HG03521 (cell line): Measurements from ENCODE around the gene RASAL3.
"Not testable (repeated sequence)": the region's sequence is repeated elsewhere in the genome, so short reads cannot be mapped to it uniquely, and the experiment has no call there.

Source experiments
- ATAC-seq: cut with Tn5 transposase; IDR thresholded peaks from one replicate; pipeline ENCODE4 v1.9.1; 2021; ENCODE audit warnings: mild to moderate bottlenecking, moderate library complexity; ENCODE audit not compliant: unreplicated experiment

Gene RASAL3

DNA sequence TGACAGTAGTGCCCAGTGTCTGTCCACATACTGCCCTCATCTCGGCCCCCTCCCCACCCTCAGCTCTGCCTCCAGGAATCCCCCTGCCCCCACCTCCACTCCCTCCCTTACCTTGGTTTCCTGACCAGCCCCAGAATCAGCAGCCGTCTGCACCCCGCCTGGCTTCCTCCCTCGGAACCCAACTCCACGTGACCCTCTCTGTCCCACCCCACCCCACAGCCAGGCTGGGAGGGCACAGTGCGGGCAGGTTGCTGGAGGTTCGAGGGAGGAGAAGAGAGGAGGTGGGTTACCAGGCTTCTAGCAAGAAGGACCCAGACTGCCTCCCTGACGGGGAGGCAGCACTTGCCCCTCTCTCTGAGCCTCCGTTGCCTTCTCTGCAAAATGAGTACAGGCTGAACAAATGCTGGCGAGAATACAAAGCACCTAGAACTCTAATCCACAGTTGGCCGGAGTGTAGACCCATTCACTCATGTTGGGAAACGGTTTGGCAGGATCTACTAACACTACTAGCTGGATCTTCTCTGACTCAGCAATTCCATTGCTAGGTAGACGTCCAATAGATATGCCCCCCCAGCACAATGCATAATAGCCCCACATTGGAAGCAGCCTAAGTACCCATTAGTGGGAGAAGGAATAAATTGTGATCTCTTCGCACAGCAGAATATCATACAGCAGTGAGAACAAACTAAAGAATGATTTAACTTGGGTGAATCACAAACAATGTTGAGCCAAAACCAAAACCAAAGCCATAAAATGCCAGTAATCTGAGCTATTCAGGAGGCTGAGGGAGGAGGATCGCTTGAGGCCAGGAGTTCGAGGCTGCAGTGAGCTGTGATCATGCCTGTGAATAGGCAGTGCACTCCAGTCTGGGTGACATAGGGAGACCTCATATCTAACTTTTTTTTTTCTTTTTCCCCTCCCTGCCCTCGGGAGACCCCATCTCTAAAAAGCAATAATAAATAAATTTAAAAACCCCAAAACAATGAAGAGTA, at the start of gene RASAL3:
Gene RASAL3, minus strand, starts transcription at position 151 of the 992 bp plus-strand sequence. CDS start 186 bp downstream, outside the sequence.
- no peak for ATAC-seq

- ATAC-seq = no peak
These were observed 47.5 kb upstream of the RASAL3 start for GRCh38 chr19:15511671-15512424.

- ATAC-seq = no peak
These were observed 43.8 kb upstream of the RASAL3 start, which contains the start of gene CYP4F22 for GRCh38 chr19:15508035-15508710. CYP4F22 (plus strand) TSS chr19:15508525; CDS start chr19:15525337, 16,812 bp downstream.

- ATAC-seq = no peak
These were observed 43.0 kb upstream of the RASAL3 start for GRCh38 chr19:15507068-15508034.

- ATAC-seq = no peak
These were observed 41.8 kb upstream of the RASAL3 start for GRCh38 chr19:15506074-15506571.

DNA sequence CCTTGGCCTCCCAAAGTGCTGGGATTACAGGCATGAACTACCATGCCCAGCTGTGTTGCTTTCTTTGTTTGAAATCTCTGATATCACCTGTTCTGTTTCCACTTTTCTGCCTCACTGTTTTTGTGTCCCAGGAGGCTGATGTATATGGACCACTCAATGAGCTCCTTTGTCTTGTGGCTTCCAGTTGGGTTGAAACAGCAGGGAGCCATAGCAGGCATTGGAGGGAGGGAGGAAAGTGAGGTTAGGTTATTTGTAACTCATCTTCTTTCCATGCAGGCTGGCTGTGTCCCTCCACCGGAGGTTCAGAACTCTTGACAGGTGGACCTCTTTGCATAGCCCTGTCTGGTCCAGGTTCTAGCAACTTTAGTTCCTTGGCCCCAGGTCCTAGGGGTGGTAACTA, 37.9 kb upstream of the RASAL3 start:
- no peak for ATAC-seq

- ATAC-seq = no peak
These were observed 37.3 kb upstream of the RASAL3 start for GRCh38 chr19:15501596-15501995.

GRCh38 chr19:15498910-15499309, 34.6 kb upstream of the RASAL3 start:
- ATAC-seq = no peak

DNA sequence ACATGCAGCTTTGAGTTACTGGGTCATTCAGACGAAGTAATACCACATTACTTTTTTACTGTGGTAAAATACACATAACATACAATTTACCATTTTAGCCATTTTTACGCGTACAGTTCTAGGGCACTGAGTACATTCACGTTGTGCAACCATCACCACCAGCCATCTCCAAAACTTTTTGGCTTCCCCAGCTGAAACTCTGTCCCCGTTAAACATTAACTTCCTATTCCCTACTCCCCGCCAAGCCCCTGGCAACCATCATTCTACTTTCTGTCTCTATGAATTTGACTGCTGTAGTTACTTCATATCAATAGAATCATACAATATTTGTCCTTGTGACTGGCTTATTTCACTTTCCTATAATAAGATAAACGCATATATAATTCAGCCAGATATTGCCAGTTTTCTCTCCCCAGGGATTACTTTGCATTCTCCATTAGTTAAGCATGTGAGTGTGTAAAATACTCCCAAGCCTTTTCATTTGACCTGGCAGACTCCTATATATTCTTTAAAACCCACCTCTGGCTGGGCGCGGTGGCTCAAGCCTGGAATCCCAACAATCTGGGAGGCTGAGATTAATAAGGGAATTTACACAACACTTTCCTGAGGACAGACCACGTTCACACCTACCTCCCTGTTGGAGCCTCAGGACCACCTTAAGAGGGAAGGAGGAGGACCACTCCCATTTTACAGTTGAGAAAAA, 34.0 kb upstream of the RASAL3 start:
- no peak for ATAC-seq

DNA sequence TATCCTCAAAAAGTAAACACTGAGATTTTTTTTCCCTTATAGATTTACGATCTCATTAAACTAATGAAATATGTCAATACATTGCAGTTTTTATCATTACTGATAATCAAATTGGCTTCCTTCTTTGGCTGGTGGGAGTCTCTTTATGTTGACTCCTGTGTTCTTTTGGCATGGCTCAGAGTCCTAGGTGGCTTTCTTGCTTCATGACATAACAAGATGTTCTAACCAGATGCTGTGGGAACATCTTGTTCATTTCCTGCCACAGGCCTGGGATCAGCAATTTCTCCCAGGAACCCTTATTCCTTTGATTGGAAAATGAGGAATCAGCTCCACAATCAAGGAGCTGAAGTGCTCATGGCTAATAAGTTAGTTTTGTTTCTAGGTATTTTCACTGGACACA, 30.8 kb upstream of the RASAL3 start:
- ATAC-seq = no peak

DNA sequence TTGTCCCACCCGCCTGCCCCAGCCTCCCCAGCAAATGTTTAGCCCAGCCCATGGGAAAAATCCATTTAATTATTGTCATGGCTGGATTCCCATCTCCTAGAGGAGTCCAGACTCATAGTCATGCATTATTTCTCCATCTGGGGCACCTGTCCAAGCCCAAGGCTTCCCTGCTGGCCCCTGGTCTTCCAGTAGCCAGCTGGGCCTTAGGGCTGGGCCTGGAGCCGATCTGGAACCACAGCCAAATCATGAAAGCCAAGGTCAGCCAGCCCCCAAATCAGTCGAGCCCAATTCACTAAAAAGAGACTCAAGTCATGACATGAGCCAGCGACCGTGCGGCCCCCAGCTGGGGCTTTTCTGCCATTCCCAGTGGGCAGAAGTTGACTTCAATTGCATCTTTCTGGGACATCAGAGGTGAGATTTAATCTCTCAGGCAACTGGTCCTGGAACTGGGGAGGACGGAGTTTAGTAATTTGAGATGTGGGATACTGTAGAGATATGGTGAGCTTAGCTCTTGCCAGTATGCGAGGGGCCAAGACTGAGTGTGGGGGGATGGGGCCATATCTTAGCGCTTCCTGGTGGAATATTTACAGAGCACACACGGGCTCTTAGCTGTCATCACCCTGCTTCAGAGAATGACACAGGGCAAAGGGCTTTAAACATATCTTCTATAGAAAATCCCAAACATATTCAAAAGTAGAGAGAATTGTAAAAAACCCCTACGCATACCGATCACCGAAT, 24.3 kb upstream of the RASAL3 start:
- ATAC-seq = no peak

GRCh38 chr19:15487038-15487437, 22.7 kb upstream of the RASAL3 start:
- ATAC-seq = no peak

DNA sequence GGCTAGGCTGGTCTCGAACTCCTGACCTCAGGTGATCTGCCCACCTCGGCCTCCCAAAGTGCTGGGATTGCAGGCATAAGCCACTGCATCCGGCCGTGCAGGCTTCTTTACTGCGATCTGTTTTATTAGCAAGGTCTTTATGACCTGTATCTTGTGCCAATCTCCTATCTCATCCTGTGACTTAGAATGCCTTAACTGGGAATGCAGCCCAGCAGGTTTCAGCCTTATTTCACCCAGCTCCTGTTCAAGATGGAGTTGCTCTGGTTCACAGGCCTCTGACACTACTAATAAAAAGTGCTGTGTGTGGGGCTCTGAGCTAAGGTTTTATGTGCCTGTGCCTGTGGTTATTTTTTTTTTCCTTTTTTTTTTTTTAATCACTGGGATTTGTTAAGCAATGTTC, 21.4 kb upstream of the RASAL3 start:
- not testable (repeated sequence) for ATAC-seq

GRCh38 chr19:15480996-15481395, 16.7 kb upstream of the RASAL3 start:
- ATAC-seq = not testable (repeated sequence)

DNA sequence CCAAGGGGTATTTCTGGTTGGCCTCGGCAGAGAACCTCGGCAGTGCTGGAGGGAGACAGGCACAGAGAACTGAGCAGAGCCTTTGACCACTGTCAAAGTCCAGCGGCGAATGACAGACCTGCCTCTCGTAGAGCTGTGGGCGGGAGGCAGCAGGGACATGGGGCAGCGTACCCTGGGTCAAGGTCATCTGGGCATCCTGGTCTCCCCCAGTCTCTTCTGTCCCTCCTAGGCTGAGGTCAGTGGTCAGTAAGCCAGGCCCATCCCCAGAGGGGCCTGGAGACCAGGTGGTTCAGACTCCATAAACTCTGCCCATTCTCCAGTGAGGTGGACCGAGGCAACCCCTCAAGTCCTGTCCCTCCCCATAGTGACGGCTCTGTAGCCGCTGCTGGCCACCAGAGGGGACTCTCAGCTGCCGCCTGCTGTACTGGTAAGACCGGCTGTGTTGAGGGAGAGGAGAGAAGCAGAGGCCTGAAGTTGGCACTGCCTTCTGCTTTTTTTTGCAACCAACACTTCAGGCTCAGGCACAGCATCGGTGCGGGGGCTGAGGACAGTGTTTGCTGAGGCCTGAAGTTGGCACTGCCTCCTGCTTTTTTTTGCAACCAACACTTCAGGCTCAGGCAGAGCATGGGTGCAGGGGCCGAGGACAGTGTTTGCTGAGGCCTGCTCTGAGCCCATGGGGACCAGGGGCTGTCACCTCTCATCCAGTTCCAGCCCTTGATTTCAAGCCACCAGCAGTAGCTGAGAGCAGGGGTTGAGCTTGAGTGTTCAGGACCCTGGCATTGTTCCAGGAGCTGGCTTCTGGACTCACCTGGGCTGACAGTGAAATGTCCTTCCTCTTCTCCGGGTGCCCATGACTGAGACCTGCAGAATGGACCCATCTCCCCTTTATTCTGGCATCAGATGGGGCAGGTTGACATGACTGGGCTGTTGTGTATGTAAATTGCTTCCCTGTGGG, 15.3 kb upstream of the RASAL3 start, which contains the start of gene PGLYRP2:
Gene PGLYRP2, minus strand, starts transcription at position 111 of the 955 bp plus-strand sequence. CDS start 130 bp downstream, outside the sequence.
- no peak for ATAC-seq

- no peak for ATAC-seq
These were observed 12.0 kb upstream of the RASAL3 start for GRCh38 chr19:15476325-15476724.

- no peak for ATAC-seq
These were observed 11.3 kb upstream of the RASAL3 start for GRCh38 chr19:15475611-15476010.
